ENCODE data around the gene SEC31B.

The SEC31B gene

DNA sequence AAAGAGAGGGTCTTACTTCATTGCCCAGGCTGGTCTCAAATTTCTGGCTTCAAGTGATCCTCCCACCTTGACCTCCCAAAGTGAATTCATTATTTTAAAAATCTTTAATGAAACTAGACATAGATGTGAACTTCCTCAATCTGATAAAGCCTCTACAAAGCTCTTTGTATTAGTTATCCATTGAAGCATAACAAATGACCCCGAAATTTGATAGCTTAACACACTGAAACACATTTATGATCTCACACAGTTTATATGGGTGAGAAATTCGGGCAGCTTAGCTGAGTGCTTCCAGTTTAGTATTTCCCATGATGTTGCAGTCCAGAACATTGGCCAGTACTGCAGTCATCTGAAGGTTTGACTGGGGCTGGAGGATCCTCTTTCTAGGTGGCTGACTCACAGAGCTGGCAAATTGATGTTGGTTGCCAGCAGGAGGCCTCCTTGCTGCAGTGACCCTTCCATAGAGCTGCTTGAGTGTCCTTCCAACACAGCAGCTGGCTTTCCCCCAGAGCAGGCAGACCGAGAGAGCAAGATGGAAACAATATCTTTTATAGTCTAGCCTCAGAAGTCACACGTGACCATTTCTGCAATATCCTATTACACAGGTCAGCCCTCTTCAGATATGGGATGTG is 73.4 kb downstream of the SEC31B start:
- no peak for DNase-seq (ENCODE audit: low read depth in 2 of 2)

DNA sequence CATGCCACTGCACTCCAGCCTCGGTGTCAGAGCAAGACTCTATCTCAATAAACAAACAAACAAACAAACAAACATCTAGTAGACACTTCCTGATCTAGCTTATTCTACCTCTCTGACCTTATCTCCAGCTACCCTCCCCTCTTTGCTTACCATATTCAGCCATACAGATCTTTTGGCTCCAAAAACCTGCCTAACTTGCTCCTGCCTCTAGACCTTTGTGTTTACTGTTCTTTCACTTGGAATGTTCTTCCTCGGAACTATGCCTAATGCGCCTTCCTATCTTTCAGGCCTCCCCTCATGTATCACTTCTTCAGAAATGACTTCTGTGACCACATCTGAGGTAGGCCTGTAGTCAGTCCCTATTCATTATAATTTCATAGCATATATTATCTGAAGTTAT is 77.1 kb downstream of the SEC31B start:
- no peak for DNase-seq (ENCODE audit: low read depth in 2 of 2)

DNA sequence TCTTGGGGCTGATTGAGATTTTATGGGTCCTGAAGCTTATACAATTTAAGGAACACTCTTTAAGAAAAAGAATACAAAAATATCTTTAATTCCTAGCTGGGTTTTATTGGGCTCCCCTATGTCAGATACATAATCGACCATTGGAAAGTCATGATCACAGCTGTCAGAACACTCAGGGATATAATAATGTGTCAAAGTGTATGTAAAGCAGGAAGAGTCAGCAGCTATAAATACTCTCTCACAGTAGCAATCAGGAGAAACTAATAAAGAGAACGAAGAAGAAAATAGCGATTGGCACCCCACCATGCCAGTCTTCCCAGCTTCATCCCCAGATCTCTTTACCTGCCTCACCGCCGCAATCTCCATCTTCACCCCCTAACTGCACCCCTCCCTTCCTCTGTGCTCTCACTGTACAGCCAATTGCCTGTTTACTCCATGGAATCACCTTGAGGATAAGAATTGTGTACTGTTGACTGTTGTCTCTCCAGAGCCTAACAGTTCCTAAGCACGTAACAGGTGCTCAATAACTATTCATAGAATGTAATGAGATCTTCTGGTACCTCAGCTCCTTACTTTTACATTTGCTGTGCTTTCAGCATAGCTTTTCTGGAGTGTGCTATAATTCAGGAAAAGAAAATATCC is 80.9 kb downstream of the SEC31B start:
- no peak for DNase-seq (ENCODE audit: low read depth in 2 of 2)
